Measurements from ENCODE around the gene PPARG. TPM values are rescaled to one million over a fixed set of nuclear protein-coding genes. Genes with fewer than 3 reads are reported as not detected.

The PPARG gene
- total and polyA plus RNA-seq, 2 donors (not counting 3 experiments of a cell fraction or from before 2014, with no cell fraction given) = 0.15 to 1.3 TPM

DNA sequence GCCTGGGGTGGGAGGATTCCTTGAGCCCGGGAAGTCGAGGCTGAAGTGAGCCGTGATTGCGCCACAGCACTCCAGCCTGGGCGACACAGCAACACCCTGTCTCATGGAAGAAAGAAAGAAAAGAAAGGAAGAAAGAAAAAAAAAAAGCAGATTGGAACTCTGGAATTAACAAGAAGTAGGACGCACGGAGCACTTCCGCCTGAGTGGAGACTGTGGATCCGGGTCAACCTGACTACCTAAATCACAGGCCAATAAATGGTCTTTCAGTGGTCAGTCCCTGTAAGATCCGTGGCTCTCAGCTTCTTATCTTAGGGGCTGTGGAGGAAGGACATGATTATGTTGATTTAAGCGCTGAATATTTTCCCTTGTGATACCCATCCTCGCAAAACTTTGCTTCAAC, 2.4 kb upstream of the PPARG start:
- no TSS peak for BruUV-seq (replicated peaks)
- FAIRE-seq (no peak), DNase-seq (ENCODE audit: low read depth, low spot score) (no peak)
- Histone ChIP-seq H3K4me3 (replicated peaks in 1 of 3; ENCODE audit: insufficient read depth in 1 of 3, low read depth in 1 of 3, low read length in 3 of 3) (no peak overlapping the region), H3K27me3 (ENCODE audit: control insufficient read depth in 2 of 2, insufficient read depth in 2 of 2, low read length in 2 of 2) (peaks cover 23 to 28% of the 10 kb centered on the region in 2 experiments), H3K27ac (ENCODE audit: insufficient read depth, low read depth, low read length) (no peak overlapping the region), H3K9me1 (replicated peaks; ENCODE audit: control insufficient read depth, extremely low read depth, insufficient read depth, low read length) (no peaks in the 10 kb centered on the region), H2AFZ (ENCODE audit: low read depth, low read length) (no peak overlapping the region), H3K4me1 (ENCODE audit: control insufficient read depth, extremely low read depth, insufficient read depth, low read length) (no peaks in the 10 kb centered on the region), H3K4me2 (ENCODE audit: insufficient read depth, low read length) (no peak overlapping the region), H3K36me3 (ENCODE audit: control insufficient read depth in 2 of 2, extremely low read depth in 1 of 2, insufficient read depth in 2 of 2, low read length in 2 of 2) (no peaks in the 10 kb centered on the region), H3K9me3 (replicated peaks; ENCODE audit: control insufficient read depth, insufficient read depth, low read length) (no peaks in the 10 kb centered on the region), H3K9ac (replicated peaks; ENCODE audit: extremely low read depth, insufficient read depth, low read length) (no peak overlapping the region), H4K20me1 (replicated peaks; ENCODE audit: control insufficient read depth, extremely low read depth, insufficient read depth, low read length) (no peaks in the 10 kb centered on the region), H3K79me2 (ENCODE audit: control insufficient read depth, insufficient read depth, low read length) (no peaks in the 10 kb centered on the region)
- CTCF ChIA-PET = interaction anchor here (1.4 kb wide), 1 partner anchor 193 kb away, joined by 5 read pairs; no protein-coding TSS in a partner anchor
- TF ChIP-seq MYC (IDR thresholded peaks at IDR 0.05; ENCODE audit: low read depth, low read length) (no peak), POLR2AphosphoS5 (IDR thresholded peaks at IDR 0.05; ENCODE audit: insufficient read depth, low read depth, low read length) (no peak), GATA2 (IDR thresholded peaks at IDR 0.05; ENCODE audit: insufficient read depth, insufficient read length, low read depth, low read length) (no peak), POLR2A (IDR thresholded peaks at IDR 0.05; ENCODE audit: low read depth, low read length) (no peak), FOS (IDR thresholded peaks at IDR 0.05; ENCODE audit: borderline replicate concordance, insufficient read depth, low read length) (no peak), JUN (IDR thresholded peaks at IDR 0.05; ENCODE audit: borderline replicate concordance, insufficient read depth, insufficient read length, low read depth) (no peak), EZH2 (IDR thresholded peaks at IDR 0.05; ENCODE audit: borderline replicate concordance, low read depth, low read length, severe bottlenecking) (no peak)
- TF ChIP-seq, protein P1, sequence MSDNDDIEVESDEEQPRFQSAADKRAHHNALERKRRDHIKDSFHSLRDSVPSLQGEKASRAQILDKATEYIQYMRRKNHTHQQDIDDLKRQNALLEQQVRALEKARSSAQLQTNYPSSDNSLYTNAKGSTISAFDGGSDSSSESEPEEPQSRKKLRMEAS (IDR thresholded peaks at IDR 0.05; ENCODE audit: insufficient read depth, insufficient read length) = no peak
- TF ChIP-seq, protein P2, sequence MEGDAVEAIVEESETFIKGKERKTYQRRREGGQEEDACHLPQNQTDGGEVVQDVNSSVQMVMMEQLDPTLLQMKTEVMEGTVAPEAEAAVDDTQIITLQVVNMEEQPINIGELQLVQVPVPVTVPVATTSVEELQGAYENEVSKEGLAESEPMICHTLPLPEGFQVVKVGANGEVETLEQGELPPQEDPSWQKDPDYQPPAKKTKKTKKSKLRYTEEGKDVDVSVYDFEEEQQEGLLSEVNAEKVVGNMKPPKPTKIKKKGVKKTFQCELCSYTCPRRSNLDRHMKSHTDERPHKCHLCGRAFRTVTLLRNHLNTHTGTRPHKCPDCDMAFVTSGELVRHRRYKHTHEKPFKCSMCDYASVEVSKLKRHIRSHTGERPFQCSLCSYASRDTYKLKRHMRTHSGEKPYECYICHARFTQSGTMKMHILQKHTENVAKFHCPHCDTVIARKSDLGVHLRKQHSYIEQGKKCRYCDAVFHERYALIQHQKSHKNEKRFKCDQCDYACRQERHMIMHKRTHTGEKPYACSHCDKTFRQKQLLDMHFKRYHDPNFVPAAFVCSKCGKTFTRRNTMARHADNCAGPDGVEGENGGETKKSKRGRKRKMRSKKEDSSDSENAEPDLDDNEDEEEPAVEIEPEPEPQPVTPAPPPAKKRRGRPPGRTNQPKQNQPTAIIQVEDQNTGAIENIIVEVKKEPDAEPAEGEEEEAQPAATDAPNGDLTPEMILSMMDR (IDR thresholded peaks at IDR 0.05; ENCODE audit: extremely low read depth in 1 of 2, insufficient read depth in 1 of 2, low read depth in 1 of 2, low read length in 2 of 2) = no peak
- intact Hi-C loops (cut with micrococcal nuclease) = loop anchor here (5.0 kb wide), 1 partner anchor 191 kb away; no protein-coding TSS in a partner anchor
- dilution Hi-C loops (cut with MboI; ENCODE audit: extremely low pct_ligation_motif_present, low sequenced_read_pairs) = no loop called here
- POLR2A ChIA-PET = no interaction called here

Data from endothelial cell of umbilical vein (primary cell).